ENCODE results near the gene MDM2.
"Not testable (repeated sequence)": the region's sequence is repeated elsewhere in the genome, so short reads cannot be mapped to it uniquely, and the experiment has no call there.

The MDM2 gene

DNA sequence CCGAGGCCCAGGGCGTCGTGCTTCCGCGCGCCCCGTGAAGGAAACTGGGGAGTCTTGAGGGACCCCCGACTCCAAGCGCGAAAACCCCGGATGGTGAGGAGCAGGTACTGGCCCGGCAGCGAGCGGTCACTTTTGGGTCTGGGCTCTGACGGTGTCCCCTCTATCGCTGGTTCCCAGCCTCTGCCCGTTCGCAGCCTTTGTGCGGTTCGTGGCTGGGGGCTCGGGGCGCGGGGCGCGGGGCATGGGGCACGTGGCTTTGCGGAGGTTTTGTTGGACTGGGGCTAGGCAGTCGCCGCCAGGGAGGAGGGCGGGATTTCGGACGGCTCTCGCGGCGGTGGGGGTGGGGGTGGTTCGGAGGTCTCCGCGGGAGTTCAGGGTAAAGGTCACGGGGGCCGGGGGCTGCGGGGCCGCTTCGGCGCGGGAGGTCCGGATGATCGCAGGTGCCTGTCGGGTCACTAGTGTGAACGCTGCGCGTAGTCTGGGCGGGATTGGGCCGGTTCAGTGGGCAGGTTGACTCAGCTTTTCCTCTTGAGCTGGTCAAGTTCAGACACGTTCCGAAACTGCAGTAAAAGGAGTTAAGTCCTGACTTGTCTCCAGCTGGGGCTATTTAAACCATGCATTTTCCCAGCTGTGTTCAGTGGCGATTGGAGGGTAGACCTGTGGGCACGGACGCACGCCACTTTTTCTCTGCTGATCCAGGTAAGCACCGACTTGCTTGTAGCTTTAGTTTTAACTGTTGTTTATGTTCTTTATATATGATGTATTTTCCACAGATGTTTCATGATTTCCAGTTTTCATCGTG lies 612 bp downstream of the MDM2 start:
- peak; percentile 84 for DNase-seq

GRCh38 chr12:68809190-68810026 lies 1.4 kb downstream of the MDM2 start:
- no peak for DNase-seq

- not testable (repeated sequence) for DNase-seq
Measured at GRCh38 chr12:68810027-68810389, 2.0 kb downstream of the MDM2 start.

DNA sequence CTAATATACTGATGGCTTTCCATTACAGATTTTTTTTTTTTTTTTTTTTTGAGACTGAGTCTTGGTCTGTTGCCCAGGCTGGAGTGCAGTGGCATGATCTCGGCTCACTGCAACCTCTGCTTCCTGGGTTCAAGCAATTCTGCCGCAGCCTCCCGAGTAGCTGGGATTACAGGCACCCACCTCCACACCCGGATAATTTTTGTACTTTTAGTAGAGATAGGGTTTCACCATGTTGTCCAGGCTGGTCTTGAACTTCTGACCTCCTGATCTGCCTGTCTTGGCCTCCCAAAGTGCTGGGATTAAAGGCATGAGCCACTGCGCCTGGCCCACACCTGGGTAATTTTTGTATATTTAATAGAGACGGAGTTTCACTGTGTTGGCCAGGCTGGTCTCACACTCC lies 3.6 kb downstream of the MDM2 start:
- peak; percentile 21 for DNase-seq

DNA sequence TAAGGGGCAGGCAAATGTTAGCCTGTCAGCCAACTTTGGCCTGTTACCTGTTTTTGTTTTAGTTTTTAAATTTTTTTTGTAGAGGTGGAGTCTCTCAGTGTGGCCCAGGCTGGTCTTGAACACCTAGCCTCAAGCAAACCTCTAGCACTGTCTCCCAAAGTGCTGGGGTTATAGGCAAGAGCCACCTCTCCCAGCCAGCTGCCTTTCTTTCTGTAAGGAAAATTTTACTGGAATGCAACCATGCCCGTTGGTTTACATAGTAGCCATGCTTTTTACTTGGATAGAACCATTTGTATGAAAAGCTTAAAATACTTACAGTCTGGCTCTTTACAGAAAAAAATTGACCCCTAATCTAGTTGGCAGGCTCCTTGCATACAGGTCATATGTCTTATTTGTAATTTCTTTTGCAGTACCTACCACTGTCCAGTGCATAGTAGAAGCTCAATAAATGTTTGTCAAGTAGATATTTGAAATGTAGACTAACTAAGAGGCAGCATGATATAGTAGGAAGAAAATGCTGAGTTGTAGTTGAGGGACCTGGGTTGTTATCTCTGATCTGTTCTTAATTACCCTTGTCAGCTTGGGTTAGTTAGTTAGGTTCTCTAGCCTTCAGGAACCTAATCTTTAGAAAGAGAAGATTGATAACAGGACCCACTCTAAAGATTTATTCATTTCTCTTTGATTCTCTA lies 4.7 kb downstream of the MDM2 start:
- DNase-seq = peak; percentile 9

DNA sequence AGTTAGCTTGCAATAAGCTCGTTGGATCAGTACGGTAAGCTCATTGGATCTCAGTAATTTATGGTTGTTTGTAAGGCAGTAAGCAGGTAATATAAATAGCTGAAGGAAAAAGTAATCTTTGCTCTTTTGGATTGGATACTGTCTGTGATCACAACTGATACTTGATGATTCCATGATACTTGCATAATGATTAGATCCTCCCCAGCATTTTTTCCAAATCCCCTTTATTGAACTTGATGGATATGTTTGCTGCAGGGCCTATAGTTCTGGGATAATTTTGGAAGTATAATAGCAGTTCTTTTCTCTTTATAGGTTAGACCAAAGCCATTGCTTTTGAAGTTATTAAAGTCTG lies 5.2 kb downstream of the MDM2 start:
- DNase-seq = no peak

DNA sequence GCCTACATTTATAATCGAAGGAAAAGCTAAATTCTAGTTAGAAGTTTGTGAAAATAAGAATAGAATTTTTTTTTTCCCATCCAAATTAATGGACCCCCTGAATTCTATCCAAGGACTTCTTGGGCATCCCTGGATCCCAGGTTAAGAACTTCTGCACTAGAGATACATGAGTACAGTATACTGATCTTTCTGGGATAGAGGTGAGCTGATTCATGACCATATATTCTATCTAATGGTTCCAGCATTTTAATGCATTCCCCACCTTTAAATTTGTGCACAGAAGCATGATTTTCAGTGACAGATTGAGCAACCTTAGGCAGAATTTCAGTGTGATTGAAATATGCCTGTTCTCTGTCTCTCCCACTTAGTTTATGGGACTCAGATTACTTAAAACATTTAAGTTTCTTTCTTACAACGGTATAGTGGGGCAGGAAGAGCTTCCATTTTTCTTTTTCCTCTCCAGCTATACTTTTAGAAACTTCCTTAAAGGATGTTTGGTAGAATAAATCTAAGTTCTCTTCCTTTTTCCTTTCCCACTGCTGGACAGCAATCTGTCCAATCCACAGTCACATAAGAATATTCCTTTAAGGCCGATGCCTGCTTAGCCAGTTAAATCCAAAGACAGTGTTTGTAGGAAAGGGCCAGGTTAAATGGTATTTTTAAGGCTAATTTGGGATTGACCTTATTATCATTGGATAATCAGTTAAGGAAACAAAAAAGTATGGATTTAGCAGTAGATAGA lies 6.7 kb downstream of the MDM2 start:
- DNase-seq = no peak

DNA sequence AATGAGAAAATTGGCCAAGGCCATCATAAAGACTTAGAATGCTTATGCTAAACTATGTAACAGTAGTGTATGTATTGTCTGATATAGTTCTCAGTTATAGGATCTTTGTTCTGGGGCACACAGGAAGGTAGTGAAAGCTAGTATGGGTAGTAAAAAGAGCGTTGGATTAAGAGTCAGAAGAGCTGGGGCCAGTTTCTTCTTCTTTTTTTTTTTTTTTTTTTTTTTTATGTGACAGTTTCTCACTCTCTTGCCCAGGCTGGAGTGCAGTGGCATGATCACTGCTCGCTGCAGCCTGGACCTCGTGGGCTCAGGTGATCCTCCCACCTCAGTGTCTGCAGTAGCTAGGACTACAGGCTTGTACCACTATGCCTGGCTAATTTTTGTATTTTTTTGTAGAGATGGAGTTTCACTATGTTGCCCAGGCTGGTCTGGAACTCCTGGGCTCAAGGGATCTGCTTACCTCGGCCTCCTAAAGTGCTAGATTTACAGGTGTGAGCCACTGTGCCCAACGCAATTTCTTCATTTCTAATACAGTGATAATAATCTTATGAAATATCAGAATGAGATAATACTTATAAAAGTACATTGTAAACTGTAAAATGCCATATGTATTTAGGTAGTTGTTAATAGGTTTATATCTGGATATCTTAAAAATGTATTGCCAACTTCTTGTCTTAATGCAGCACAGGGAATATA lies 7.4 kb downstream of the MDM2 start:
- no peak for DNase-seq

DNA sequence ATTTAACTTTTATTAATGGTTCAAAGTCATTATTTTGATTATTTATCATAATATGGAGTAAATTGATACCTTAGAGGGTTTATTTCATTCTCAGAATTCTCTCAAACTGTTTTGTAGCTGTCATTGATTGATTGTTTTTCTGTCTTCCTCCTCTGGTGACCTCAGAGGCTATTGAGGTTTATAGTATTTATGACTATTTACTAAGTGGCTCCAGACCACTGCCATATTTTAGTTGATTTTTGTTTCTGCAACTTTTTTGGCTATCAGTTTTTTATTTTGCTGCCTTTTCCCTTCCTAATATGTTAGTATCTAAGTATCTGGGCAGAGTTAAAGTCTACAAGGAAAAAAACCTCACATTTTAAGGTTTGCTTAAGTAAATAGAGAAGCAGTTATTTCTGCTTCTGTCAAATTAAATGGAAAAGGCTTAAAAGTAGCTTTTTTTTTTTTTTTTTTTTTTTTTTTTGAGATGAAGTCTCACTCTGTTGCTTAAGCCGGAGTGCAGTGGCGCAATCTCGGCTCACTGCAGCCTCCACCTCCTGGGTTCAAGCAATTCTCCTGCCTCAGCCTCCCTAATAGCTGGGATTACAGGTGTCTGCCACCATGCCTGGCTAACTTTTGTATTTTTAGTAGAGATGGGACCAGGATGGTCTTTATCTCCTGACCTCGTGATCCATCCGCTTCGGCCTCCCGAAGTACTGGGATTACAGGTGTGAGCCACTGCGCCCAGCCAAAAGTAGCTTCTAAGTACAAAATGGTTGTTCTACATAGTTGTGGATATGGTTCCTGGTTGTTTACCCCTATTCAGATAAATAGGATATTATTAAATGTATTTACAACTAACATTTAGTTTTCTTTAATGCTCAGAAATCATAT lies 8.2 kb downstream of the MDM2 start:
- DNase-seq = no peak

GRCh38 chr12:68819481-68819880 lies 11.5 kb downstream of the MDM2 start:
- not testable (repeated sequence) for DNase-seq

GRCh38 chr12:68821357-68822188 lies 13.6 kb downstream of the MDM2 start:
- no peak for DNase-seq

DNA sequence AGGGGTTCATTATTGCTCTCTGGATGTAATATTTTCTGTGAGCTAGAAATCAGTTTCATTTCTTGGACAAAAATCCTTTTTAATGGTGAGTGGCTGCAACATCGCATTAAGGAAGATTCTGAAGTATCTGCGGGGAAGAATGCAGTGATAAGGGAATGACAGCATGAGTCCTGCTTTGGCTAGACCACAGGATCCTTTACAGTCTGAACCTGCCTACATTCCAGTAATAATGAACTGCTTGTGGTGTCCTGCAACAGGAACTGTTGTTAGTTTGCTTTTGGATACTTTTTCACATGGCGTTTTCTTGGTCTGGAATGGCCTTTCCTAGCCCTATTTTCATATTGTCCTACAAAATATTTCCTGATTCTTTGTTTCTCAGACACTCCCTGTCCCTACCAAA lies 15.7 kb downstream of the MDM2 start:
- no peak for DNase-seq

GRCh38 chr12:68824131-68824530 lies 16.2 kb downstream of the MDM2 start:
- no peak for DNase-seq

GRCh38 chr12:68824597-68825250 lies 16.7 kb downstream of the MDM2 start:
- no peak for DNase-seq

DNA sequence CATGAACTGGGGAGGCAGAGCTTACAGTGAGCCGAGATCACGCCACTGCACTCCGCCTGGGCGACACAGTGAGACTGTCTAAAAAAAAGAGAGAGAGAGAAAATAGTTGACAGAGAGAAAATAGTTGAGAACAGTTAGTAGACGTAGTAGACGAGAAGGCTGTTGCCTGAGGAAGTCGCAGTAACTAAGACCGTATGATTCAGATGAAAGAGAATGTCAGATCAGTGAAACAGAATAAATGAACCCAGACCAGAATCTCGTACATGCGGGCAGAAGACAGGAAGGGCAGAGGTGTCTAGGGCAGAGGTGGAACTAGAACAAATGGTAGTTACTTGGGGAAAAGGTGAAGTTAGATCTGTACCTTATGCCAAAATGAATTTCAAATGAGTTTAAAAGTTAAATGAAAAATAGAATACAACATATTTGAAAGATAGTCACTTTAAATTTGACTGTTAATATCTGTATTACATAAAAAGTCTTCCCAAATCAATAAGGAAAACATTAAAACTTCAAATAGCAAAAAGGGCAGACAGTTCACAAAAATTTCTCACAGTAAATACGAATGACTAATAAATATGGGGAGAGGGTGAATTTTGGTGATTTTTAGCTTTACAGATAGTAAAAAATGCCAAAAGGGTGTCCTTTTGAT lies 17.7 kb downstream of the MDM2 start:
- DNase-seq = no peak

DNA sequence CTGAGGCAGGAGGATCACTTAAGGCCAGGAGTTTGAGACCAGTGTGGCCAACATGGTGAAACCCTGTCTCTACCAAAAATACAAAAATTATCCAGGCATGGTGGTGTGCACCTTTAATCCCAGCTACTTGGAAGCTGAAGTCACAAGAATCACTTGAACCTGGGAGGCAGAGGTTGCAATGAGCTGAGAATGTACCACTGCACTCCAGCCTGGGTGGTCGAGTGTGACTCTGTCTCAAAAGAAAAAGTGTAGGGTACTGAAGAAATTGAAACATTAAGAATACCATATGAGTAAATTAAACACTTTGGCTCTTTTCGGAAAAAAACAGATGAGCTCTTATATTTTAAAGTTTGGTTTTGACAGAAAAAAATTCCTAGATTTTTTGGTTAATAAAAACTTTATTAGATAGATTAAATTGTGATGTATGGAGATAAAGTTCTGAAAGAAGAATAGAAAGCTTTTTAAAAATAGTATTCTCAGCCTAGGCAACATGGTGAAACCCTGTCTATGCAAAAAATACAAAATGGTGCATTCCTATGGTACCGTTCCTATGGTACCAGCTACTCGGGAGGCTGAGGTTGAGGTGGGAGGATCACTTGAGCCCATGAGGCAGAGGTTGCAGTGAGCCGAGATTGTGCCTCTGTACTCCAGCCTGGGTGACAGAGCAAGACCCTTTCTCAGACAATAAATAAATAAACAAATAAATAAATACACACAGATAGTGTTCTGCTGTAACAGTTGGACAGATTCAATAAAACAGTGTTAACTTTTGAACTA lies 20.1 kb downstream of the MDM2 start:
- no peak for DNase-seq

- no peak for DNase-seq
Measured at GRCh38 chr12:68828672-68829068, 20.7 kb downstream of the MDM2 start.

- no peak for DNase-seq
Measured at GRCh38 chr12:68831272-68831671, 23.3 kb downstream of the MDM2 start.

Data from activated CD8-positive, alpha-beta memory T cell treated with anti-CD3 and anti-CD28 coated beads for 24 hours (primary cell).